Activated CD4-positive, alpha-beta T cell treated with anti-CD3 and anti-CD28 coated beads, Interleukin-2, amount 10 ng/mL, durations not matched to agents 7 days and 5 days (primary cell): ENCODE results near the gene NFIA. TPM values are rescaled to one million over a fixed set of nuclear protein-coding genes. Genes with fewer than 3 reads are reported as not detected.

Experiments
- CTCF ChIA-PET: fragments of 350-600 bp; sonication (Branson Sonifier 250); formaldehyde crosslinking; loops from one replicate; lab custom pipeline; 2021; ENCODE audit warnings: antibody characterized with exemption; lab: Charles Lee
- POLR2A ChIA-PET: fragments of 350-600 bp; sonication (Branson Sonifier 250); formaldehyde crosslinking; loops from one replicate; lab custom pipeline; 2021; ENCODE audit warnings: antibody characterized with exemption; lab: Charles Lee
- DNase-seq: peaks from one replicate; pipeline ENCODE4 v3.0.0-alpha.2; 2020
- H3K27ac Mint-ChIP-seq: one replicate; pipeline ENCODE4 v1.8.0; 2021; ENCODE audit warnings: mild to moderate bottlenecking, moderate library complexity, mixed read lengths
- H3K27me3 Mint-ChIP-seq: one replicate; pipeline ENCODE4 v1.8.0; 2021; ENCODE audit warnings: mixed read lengths
- H3K36me3 Mint-ChIP-seq: one replicate; pipeline ENCODE4 v1.8.0; 2021; ENCODE audit warnings: low read depth, mixed read lengths
- H3K4me1 Mint-ChIP-seq: one replicate; pipeline ENCODE4 v1.8.0; 2021; ENCODE audit warnings: mixed read lengths
- H3K4me3 Mint-ChIP-seq: one replicate; pipeline ENCODE4 v1.8.0; 2021; ENCODE audit warnings: mild to moderate bottlenecking, moderate library complexity, mixed read lengths
- H3K9me3 Mint-ChIP-seq: one replicate; pipeline ENCODE4 v1.8.0; 2021; ENCODE audit warnings: mixed read lengths
- total RNA-seq, 2 experiments: library from RNA; stranded (reverse); gene quantifications; one replicate each; pipeline ENCODE4 v1.2.3, GENCODE V29; 2021

Gene NFIA
- total RNA-seq, 2 experiments from 2014 or later, result 0.97 to 1.6 TPM

DNA sequence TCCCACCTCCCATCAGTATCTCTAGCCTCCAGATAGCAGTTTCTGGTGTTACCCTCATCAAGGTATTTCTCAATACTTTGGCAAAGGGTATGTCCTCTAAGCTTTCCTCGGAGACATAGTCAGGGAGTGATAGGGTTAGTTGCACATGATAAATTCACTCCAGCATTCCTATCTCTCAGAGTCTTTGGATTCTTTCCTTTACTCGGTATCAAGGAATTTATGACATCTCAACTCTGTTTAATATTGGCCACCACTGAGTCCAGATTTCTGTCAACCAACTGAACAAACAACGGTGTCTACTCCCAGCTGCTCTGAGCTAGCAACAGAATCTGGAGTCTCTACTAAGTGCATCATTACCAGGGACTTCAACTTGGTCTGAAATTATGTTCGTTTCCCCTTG is 409.1 kb downstream of the NFIA start:
- no peaks in the 10 kb centered on the region for H3K9me3 Mint-ChIP-seq
- POLR2A ChIA-PET, result no interaction called here
- H3K4me1 Mint-ChIP-seq, result no peaks in the 10 kb centered on the region
- DNase-seq, result no peak
- CTCF ChIA-PET, result interaction anchor here (0.6 kb wide), 1 partner anchor 579 kb away, joined by 3 read pairs; no protein-coding TSS in a partner anchor
- H3K36me3 Mint-ChIP-seq, result no peaks in the 10 kb centered on the region
- no peak overlapping the region for H3K4me3 Mint-ChIP-seq
- peaks cover 2% of the 10 kb centered on the region for H3K27me3 Mint-ChIP-seq
- H3K27ac Mint-ChIP-seq, result no peak overlapping the region

DNA sequence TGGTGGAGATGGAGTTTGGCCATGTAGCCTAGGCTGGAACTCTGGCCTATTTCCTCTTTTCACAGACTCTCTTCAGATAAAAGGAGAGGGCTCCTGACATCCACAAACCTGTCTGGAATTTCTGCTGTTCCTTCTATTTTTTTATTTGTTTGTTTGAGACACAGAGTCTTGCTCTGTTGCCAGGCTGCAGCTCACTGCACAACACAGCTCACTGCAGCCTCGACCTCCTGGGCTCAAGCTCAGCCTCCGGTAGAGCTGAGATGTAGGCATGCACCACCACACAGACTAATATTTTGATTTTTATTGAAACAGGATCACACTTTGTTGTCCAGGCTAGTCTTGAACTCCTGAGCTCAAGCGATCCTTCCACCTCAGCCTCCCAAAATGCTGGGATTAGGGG is 411.6 kb downstream of the NFIA start:
- Mint-ChIP-seq H3K4me3 (no peak overlapping the region), H3K36me3 (no peaks in the 10 kb centered on the region), H3K9me3 (no peaks in the 10 kb centered on the region), H3K27me3 (peaks cover 2% of the 10 kb centered on the region), H3K4me1 (no peaks in the 10 kb centered on the region), H3K27ac (no peak overlapping the region)
- CTCF ChIA-PET, result no interaction called here
- DNase-seq, result no peak
- POLR2A ChIA-PET, result no interaction called here

DNA sequence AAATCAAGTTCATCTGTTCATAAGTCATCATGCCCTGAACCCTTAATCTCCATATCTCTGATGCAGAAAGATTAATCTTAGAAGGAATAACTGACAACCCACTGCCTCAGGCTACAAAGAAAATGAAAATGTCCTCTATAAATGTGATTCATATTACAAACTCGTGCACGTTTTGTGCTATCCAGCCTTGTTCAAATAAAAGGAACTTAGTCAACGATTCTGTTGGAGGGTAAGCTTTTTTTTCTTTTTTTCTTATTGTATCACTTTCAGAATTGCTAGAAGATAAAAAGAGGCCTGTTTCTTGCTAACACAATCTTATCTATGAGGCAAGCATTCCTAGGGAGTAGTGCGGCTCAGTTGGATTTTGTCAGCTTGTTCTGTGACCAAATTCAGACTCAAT is 414.1 kb downstream of the NFIA start:
- Mint-ChIP-seq H3K27ac (no peak overlapping the region), H3K4me1 (no peaks in the 10 kb centered on the region), H3K9me3 (no peaks in the 10 kb centered on the region), H3K36me3 (no peaks in the 10 kb centered on the region), H3K4me3 (no peak overlapping the region), H3K27me3 (peaks cover 2% of the 10 kb centered on the region)
- no peak for DNase-seq
- ChIA-PET CTCF (no interaction called here), POLR2A (no interaction called here)

GRCh38 chr1:61497013-61497412 is 414.7 kb downstream of the NFIA start:
- Mint-ChIP-seq H3K27ac (no peak overlapping the region), H3K9me3 (no peaks in the 10 kb centered on the region), H3K4me3 (no peak overlapping the region), H3K27me3 (peaks cover 2% of the 10 kb centered on the region), H3K4me1 (no peaks in the 10 kb centered on the region), H3K36me3 (no peaks in the 10 kb centered on the region)
- CTCF ChIA-PET, result no interaction called here
- POLR2A ChIA-PET, result no interaction called here
- DNase-seq, result no peak

DNA sequence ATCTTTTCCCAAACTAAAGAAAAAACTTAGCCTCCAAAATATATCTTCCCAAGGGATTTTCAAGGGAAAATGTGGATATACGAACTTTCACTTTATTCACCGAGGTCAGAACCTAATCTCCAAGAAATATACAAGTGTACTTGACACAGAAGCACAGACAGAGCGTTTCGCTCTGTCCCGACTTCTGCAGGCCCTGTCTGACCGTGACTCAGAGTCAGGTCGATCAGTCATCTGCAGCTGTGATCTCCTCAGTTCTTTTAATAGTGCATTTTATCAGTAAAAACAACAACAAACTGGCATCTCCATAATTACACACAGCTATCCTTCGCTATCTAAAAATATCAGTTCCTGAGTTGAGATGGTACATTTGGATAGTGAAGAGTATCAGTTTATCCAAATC is 416.0 kb downstream of the NFIA start:
- no peak for DNase-seq
- H3K4me1 Mint-ChIP-seq, result no peaks in the 10 kb centered on the region
- no peaks in the 10 kb centered on the region for H3K36me3 Mint-ChIP-seq
- CTCF ChIA-PET, result no interaction called here
- no peak overlapping the region for H3K27ac Mint-ChIP-seq
- POLR2A ChIA-PET, result no interaction called here
- no peak overlapping the region for H3K4me3 Mint-ChIP-seq
- H3K9me3 Mint-ChIP-seq, result no peaks in the 10 kb centered on the region
- H3K27me3 Mint-ChIP-seq, result peaks cover 2% of the 10 kb centered on the region

- DNase-seq, result no peak
- H3K4me3 Mint-ChIP-seq, result no peak overlapping the region
- no peaks in the 10 kb centered on the region for H3K36me3 Mint-ChIP-seq
- H3K4me1 Mint-ChIP-seq, result no peaks in the 10 kb centered on the region
- ChIA-PET POLR2A (no interaction called here), CTCF (no interaction called here)
- H3K27me3 Mint-ChIP-seq, result peaks cover 4% of the 10 kb centered on the region
- H3K9me3 Mint-ChIP-seq, result no peaks in the 10 kb centered on the region
- no peak overlapping the region for H3K27ac Mint-ChIP-seq
Observed at GRCh38 chr1:61501971-61502916, 419.9 kb downstream of the NFIA start.

- Mint-ChIP-seq H3K36me3 (no peaks in the 10 kb centered on the region), H3K27ac (no peak overlapping the region), H3K4me1 (no peaks in the 10 kb centered on the region), H3K4me3 (no peak overlapping the region), H3K27me3 (peaks cover 11% of the 10 kb centered on the region), H3K9me3 (peaks cover 2% of the 10 kb centered on the region)
- ChIA-PET CTCF (no interaction called here), POLR2A (no interaction called here)
- DNase-seq, result no peak
Observed at GRCh38 chr1:61504305-61504704, 421.9 kb downstream of the NFIA start.

GRCh38 chr1:61504852-61505390 is 422.6 kb downstream of the NFIA start:
- H3K9me3 Mint-ChIP-seq, result peaks cover 2% of the 10 kb centered on the region
- H3K36me3 Mint-ChIP-seq, result no peaks in the 10 kb centered on the region

DNA sequence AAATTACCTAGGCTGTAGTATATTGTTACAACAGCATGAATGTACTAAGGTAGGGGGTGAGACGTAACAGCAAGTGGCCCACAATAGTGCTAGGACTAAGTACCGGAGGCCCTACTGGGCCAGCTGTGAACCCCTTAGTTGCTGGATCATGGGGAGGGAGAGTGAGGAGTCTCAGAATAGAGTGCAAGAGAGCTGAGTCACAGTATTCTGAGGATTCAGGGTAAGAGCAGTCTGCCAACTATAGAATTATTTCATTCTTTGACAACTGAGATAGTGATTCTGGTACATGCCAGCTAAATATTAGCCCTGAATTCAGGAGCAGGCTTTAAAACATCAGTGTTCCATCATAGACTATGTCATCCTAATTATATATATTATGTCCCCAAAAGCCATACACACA is 423.9 kb downstream of the NFIA start:
- no peaks in the 10 kb centered on the region for H3K4me1 Mint-ChIP-seq
- no peak overlapping the region for H3K4me3 Mint-ChIP-seq
- no peak overlapping the region for H3K27ac Mint-ChIP-seq
- H3K9me3 Mint-ChIP-seq, result peaks cover 2% of the 10 kb centered on the region
- ChIA-PET POLR2A (interaction anchor here (0.6 kb wide), 1 partner anchor 1946 kb away, joined by 4 read pairs; no protein-coding TSS in a partner anchor), CTCF (interaction anchor here (0.6 kb wide), 1 partner anchor 380 kb away, joined by 3 read pairs; no protein-coding TSS in a partner anchor)
- H3K27me3 Mint-ChIP-seq, result peaks cover 11% of the 10 kb centered on the region
- no peaks in the 10 kb centered on the region for H3K36me3 Mint-ChIP-seq
- DNase-seq, result no peak

More at GRCh38 chr1:61504852-61505390, 422.6 kb downstream of the NFIA start:
- H3K27me3 Mint-ChIP-seq, result peaks cover 11% of the 10 kb centered on the region
- H3K4me1 Mint-ChIP-seq, result no peaks in the 10 kb centered on the region
- no peak overlapping the region for H3K4me3 Mint-ChIP-seq
- no peak for DNase-seq
- POLR2A ChIA-PET, result no interaction called here
- CTCF ChIA-PET, result no interaction called here
- no peak overlapping the region for H3K27ac Mint-ChIP-seq

DNA sequence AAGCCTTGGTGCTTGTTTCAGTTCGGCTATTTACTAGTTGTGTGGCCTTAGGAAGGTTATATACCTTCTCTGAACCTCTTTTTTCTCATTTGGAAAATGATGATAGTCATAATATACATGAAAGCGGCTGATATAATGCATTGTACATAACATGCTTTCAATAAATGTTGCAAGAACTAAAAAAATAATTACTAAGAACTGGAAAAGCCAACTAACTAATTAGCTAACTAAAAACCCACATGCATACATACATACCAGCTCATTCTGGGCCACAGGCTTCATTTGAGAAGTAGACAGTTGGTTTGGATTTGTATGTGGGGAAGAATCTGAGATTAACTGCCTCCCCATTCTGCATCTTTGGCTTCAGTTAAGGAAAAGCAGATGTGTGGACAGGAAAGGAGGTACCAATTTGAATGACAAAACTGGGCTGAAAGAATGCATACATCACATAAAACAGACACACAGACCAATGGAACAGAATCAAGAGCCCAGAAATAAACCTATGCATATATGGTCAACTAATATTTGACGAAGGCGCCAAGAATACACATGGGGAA is 424.7 kb downstream of the NFIA start:
- no peak overlapping the region for H3K27ac Mint-ChIP-seq
- POLR2A ChIA-PET, result no interaction called here
- H3K4me1 Mint-ChIP-seq, result no peaks in the 10 kb centered on the region
- H3K9me3 Mint-ChIP-seq, result peaks cover 2% of the 10 kb centered on the region
- CTCF ChIA-PET, result no interaction called here
- H3K27me3 Mint-ChIP-seq, result peaks cover 15% of the 10 kb centered on the region
- no peaks in the 10 kb centered on the region for H3K36me3 Mint-ChIP-seq
- no peak for DNase-seq
- H3K4me3 Mint-ChIP-seq, result no peak overlapping the region
